AG10803 (cell line): ENCODE results near the gene EML6.
A peak's percentile ranks its signal among the peaks of the same experiment; 100 is the strongest.

Experiments used
- DNase-seq: peaks from one replicate; pipeline ENCODE4 v3.0.0; 2010; ENCODE audit warnings: low read depth
- H3K4me3 ChIP-seq: 2 replicates; pipeline ENCODE4 v1.5.1; 2011; ENCODE audit warnings: mild to moderate bottlenecking, low read length, control low read depth
- TF ChIP-seq, protein P1 (sequence below): conservative IDR thresholded peaks from 2 replicates; pipeline ENCODE4 v1.5.1; 2011; ENCODE audit warnings: mild to moderate bottlenecking, low read length, control low read depth, inconsistent platforms

EML6 gene

DNA sequence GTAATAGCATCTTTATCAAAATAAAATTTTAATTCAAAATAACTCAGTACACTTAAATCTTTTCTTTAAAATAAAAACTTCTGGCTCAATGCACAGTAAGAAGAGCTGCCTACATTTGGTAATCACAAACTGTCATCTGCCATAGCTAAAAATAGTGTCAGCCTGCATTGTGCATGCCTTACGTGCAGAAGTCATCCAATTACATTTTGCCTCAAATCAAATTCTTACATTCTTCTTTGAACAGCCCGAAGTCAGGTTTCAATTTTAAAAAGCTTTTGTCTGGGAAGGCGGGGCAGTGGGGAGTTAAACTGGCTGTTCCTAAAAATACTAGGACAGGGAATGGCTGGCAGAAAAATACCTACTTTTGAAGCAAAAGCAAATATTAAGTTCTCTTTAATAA is 275.7 kb downstream of the EML6 start:
- DNase-seq, result peak; percentile 81
- H3K4me3 ChIP-seq, result peak overlapping the region; percentile 15; the same call in 1 of the 2 replicates
- TF ChIP-seq, protein P1, sequence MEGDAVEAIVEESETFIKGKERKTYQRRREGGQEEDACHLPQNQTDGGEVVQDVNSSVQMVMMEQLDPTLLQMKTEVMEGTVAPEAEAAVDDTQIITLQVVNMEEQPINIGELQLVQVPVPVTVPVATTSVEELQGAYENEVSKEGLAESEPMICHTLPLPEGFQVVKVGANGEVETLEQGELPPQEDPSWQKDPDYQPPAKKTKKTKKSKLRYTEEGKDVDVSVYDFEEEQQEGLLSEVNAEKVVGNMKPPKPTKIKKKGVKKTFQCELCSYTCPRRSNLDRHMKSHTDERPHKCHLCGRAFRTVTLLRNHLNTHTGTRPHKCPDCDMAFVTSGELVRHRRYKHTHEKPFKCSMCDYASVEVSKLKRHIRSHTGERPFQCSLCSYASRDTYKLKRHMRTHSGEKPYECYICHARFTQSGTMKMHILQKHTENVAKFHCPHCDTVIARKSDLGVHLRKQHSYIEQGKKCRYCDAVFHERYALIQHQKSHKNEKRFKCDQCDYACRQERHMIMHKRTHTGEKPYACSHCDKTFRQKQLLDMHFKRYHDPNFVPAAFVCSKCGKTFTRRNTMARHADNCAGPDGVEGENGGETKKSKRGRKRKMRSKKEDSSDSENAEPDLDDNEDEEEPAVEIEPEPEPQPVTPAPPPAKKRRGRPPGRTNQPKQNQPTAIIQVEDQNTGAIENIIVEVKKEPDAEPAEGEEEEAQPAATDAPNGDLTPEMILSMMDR, result no peak

DNA sequence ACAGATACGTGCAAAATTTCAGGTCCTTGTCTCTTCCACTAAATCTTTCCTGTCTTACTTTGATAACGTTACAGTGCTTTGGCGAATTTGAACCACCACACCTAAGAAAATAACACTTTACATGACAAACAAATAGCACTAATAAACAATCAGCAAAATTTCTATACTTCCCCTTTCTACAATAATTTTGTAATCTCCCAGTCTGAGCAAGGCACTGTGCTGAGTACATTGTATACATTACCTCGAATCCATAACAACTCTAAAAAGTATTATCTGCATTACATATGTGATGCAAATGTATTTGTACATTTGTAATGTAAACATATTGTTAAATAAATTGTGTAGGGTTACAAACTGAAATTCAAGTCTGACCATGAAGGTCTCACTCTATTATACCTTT is 276.9 kb downstream of the EML6 start:
- DNase-seq, result no peak
- H3K4me3 ChIP-seq, result no peak overlapping the region
- TF ChIP-seq, protein P1, result no peak

DNA sequence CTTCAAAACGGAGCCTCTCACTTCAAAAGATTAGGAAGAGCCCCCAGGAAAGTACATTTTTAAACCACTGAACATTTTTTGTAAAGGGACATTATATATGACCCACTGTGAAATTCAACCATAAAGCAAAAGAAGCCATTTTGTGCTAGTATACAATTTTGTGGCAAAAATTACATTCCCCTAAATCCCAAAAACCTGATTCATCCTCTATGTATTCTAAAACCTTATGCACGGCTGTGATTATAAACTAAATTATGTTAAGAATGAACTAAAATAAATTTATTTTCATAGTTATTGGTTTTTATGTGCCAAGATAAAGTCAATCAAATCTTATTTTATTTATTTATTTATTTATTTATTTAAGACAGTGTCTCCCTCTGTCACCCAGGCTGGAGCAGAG is 278.3 kb downstream of the EML6 start:
- no peak for DNase-seq
- TF ChIP-seq, protein P1, result no peak
- no peak overlapping the region for H3K4me3 ChIP-seq

DNA sequence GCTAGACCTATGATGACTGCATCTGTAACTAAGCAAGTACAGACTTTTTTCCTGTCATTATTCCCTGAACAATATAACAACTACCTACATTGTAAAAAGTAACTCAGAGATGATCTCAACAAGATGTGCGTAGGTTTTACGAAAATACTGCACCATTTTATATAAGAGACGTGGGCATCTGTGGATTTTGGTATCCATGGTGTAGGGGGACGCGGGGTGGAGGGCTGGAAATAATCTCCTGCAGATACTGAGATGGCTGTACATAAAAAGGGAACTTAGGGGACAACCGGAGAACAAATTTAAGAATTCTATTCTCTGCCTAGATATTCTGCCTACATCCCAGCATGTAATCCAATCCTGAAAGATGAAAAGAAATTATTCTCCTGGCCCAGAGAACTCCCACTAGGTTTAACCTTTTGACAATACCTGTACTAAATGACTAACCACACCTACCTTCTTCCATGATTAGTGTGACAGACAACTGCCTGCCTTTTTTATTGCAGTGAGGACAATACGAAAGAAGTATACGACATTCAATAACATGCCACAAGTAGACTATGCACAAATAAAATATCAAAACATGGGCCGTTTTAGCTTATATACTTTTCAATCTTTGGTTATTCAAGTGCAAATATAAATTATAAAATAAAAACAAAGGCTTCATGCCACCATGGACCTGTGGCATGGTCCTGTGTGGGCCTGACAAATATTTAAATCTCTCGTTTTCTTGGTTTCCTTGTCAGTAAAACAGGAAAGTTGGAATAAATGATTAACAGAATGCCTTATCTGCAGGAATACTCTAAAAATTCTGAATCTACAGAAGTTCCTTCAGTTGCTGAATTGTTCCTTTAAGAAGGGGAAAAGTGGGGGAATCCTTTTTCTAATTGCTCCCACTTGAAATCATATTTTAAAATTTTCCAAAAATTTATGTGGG is 280.5 kb downstream of the EML6 start:
- DNase-seq, result no peak
- H3K4me3 ChIP-seq, result no peak overlapping the region
- TF ChIP-seq, protein P1, result no peak

DNA sequence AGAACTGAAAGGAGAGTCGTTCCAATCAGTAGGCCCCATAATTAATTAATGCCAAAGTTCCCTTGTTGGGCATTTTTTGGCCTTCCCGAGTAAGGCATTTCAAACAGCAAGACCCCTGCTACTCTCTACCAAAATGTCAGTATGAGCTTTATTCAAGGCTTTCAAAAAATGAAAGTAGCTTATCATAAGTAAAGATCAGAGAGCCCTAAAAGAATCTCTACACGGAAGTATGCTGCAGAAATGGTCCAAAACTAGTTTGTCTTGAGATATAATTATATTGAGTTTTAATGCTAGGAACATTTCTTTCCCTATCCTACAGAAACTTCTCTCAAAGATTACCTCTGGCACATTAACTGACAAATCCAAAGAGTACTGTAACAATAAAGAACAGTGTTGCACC is 282.8 kb downstream of the EML6 start:
- TF ChIP-seq, protein P1, result no peak
- H3K4me3 ChIP-seq, result no peak overlapping the region

DNA sequence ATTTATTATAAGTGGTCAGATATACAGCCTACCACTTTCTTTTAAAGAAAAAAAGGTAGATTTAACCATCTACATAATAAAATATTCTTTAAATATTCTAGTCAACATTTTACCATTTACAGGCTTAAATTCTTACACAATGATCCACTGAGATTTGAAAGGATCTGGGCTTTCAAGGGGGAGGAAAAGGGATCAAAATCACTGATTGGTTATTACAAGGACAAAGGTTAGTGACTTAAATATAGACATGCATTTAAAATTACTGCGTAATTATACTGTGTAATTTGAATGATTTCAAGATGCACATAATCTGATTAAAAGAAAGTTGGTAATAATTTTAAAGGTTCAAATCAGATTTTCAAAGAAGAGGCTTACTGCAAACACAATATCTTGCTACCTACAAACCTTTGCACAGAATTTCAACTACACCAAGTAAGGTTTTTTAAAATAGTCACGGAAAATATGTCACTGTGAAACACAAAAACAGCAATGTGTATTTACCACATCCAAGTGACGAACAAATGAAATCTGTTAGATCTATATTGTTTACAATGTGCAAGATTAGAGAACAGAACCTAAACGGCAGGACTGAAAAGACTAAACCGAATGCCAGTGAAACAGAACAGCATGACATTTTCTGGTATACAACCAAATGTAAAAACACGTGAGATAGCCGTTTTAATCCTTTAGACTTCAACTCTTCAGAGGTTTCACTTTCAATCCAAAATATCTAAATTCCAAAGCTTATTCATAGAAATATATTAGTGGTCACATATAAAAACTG is 286.0 kb downstream of the EML6 start:
- TF ChIP-seq, protein P1, result no peak
- H3K4me3 ChIP-seq, result peak overlapping the region; percentile 45
- no peak for DNase-seq

More for the DNA sequence above, 282.8 kb downstream of the EML6 start:
- DNase-seq, result no peak
